IMR-90 (cell line): Measurements from ENCODE around the gene CDR2.

Experiments
- BHLHE40 ChIP-seq: fragments of 150-350 bp; IDR thresholded peaks from 2 replicates; pipeline ENCODE4 v1.6.1; 2016; ENCODE audit warnings: mild to moderate bottlenecking, low read depth, low read length
- CEBPB ChIP-seq: IDR thresholded peaks from 2 replicates; pipeline ENCODE4 v1.6.1; 2012; ENCODE audit warnings: low read depth, low read length, improper control_type of control experiment
- CTCF ChIP-seq: conservative IDR thresholded peaks from 2 replicates; pipeline ENCODE4 v1.5.1; 2012; ENCODE audit warnings: mild to moderate bottlenecking, low read depth, low read length, improper control_type of control experiment
- POLR2A ChIP-seq: IDR thresholded peaks from 2 replicates; pipeline ENCODE4 v1.6.1; 2012; ENCODE audit warnings: mild to moderate bottlenecking, low read depth, low read length
- RAD21 ChIP-seq: IDR thresholded peaks from 2 replicates; pipeline ENCODE4 v1.6.1; 2012; ENCODE audit warnings: low read length, improper control_type of control experiment
- RCOR1 ChIP-seq: IDR thresholded peaks from 2 replicates; pipeline ENCODE4 v1.6.1; 2012; ENCODE audit warnings: mild to moderate bottlenecking, low read length, improper control_type of control experiment; ENCODE audit not compliant: insufficient replicate concordance
- RFX5 ChIP-seq: IDR thresholded peaks from 2 replicates; pipeline ENCODE4 v1.8.0; 2012; ENCODE audit warnings: low read depth, mild to moderate bottlenecking, low read length, moderate library complexity
- TF ChIP-seq, protein P1 (sequence below): fragments of 150-350 bp; IDR thresholded peaks from 2 replicates; pipeline ENCODE4 v1.6.1; 2017; ENCODE audit warnings: mild to moderate bottlenecking, antibody characterized with exemption, low read length, low read depth
- TF ChIP-seq, protein P2 (sequence below): fragments of 150-350 bp; IDR thresholded peaks from 2 replicates; pipeline ENCODE4 v1.6.1; 2016; ENCODE audit warnings: low read depth, mild to moderate bottlenecking, low read length, moderate library complexity, borderline replicate concordance

GRCh38 chr16:22296225-22297113 lies 78.0 kb downstream of the CDR2 start:
- TF ChIP-seq CTCF (no peak), CEBPB (0 out of 2 replicates have a peak, but pooled peaks have one; percentile 3), POLR2A (peak; percentile 26; the same call in 1 of the 2 replicates), RAD21 (no peak), RCOR1 (no peak), RFX5 (no peak), BHLHE40 (no peak)
- TF ChIP-seq, protein P1, sequence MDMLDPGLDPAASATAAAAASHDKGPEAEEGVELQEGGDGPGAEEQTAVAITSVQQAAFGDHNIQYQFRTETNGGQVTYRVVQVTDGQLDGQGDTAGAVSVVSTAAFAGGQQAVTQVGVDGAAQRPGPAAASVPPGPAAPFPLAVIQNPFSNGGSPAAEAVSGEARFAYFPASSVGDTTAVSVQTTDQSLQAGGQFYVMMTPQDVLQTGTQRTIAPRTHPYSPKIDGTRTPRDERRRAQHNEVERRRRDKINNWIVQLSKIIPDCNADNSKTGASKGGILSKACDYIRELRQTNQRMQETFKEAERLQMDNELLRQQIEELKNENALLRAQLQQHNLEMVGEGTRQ: no peak
- TF ChIP-seq, protein P2, sequence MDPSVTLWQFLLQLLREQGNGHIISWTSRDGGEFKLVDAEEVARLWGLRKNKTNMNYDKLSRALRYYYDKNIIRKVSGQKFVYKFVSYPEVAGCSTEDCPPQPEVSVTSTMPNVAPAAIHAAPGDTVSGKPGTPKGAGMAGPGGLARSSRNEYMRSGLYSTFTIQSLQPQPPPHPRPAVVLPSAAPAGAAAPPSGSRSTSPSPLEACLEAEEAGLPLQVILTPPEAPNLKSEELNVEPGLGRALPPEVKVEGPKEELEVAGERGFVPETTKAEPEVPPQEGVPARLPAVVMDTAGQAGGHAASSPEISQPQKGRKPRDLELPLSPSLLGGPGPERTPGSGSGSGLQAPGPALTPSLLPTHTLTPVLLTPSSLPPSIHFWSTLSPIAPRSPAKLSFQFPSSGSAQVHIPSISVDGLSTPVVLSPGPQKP: no peak
